ENCODE results near the gene PSMC6.

- TF ChIP-seq CTCF (IDR thresholded peaks at IDR 0.05; ENCODE audit: low read depth, low read length, poor library complexity, severe bottlenecking) (no peak), EZH2phosphoT487 (IDR thresholded peaks at IDR 0.05; ENCODE audit: borderline replicate concordance, low read length) (no peak)
Observed at GRCh38 chr14:52729925-52730708, 23.1 kb downstream of the PSMC6 start, which contains the start of gene STYX.
